ENCODE data around the gene LCTL.

LCTL gene

GRCh38 chr15:66601521-66601920 lies 35.7 kb upstream of the LCTL start:
- no peaks in the 10 kb centered on the region for H3K36me3 ChIP-seq (ENCODE audit: control insufficient read depth, insufficient read depth, low read length)
- H3K4me1 ChIP-seq (ENCODE audit: control insufficient read depth, insufficient read depth, low read length, poor library complexity, severe bottlenecking), result no peaks in the 10 kb centered on the region
- H3K27me3 ChIP-seq (replicated peaks; ENCODE audit: control insufficient read depth, insufficient read depth, low read length, poor library complexity, severe bottlenecking), result no peaks in the 10 kb centered on the region
- no peak for DNase-seq
- no peaks in the 10 kb centered on the region for H3K9me3 ChIP-seq (ENCODE audit: control insufficient read depth, low read length)
- H3K27ac ChIP-seq (ENCODE audit: insufficient read depth, low read length, poor library complexity, severe bottlenecking), result no peak overlapping the region
- H3K4me3 ChIP-seq (ENCODE audit: insufficient read depth, low read depth, low read length, poor library complexity, severe bottlenecking), result no peak overlapping the region

- Histone ChIP-seq H3K36me3 (ENCODE audit: control insufficient read depth, insufficient read depth, low read length) (no peaks in the 10 kb centered on the region), H3K27me3 (replicated peaks; ENCODE audit: control insufficient read depth, insufficient read depth, low read length, poor library complexity, severe bottlenecking) (no peaks in the 10 kb centered on the region), H3K4me1 (ENCODE audit: control insufficient read depth, insufficient read depth, low read length, poor library complexity, severe bottlenecking) (no peaks in the 10 kb centered on the region), H3K4me3 (ENCODE audit: insufficient read depth, low read depth, low read length, poor library complexity, severe bottlenecking) (no peak overlapping the region), H3K27ac (ENCODE audit: insufficient read depth, low read length, poor library complexity, severe bottlenecking) (no peak overlapping the region), H3K9me3 (ENCODE audit: control insufficient read depth, low read length) (no peaks in the 10 kb centered on the region)
- no peak for DNase-seq
Observed at GRCh38 chr15:66600240-66600627, 34.4 kb upstream of the LCTL start.

- Histone ChIP-seq H3K9me3 (ENCODE audit: control insufficient read depth, low read length) (no peaks in the 10 kb centered on the region), H3K36me3 (ENCODE audit: control insufficient read depth, insufficient read depth, low read length) (no peaks in the 10 kb centered on the region), H3K27ac (ENCODE audit: insufficient read depth, low read length, poor library complexity, severe bottlenecking) (no peak overlapping the region), H3K4me1 (ENCODE audit: control insufficient read depth, insufficient read depth, low read length, poor library complexity, severe bottlenecking) (no peaks in the 10 kb centered on the region), H3K27me3 (replicated peaks; ENCODE audit: control insufficient read depth, insufficient read depth, low read length, poor library complexity, severe bottlenecking) (no peaks in the 10 kb centered on the region), H3K4me3 (ENCODE audit: insufficient read depth, low read depth, low read length, poor library complexity, severe bottlenecking) (no peak overlapping the region)
- DNase-seq, result no peak
Observed at GRCh38 chr15:66599536-66600239, 33.9 kb upstream of the LCTL start.

- Histone ChIP-seq H3K4me1 (ENCODE audit: control insufficient read depth, insufficient read depth, low read length, poor library complexity, severe bottlenecking) (no peaks in the 10 kb centered on the region), H3K27me3 (replicated peaks; ENCODE audit: control insufficient read depth, insufficient read depth, low read length, poor library complexity, severe bottlenecking) (no peaks in the 10 kb centered on the region), H3K4me3 (ENCODE audit: insufficient read depth, low read depth, low read length, poor library complexity, severe bottlenecking) (no peak overlapping the region), H3K36me3 (ENCODE audit: control insufficient read depth, insufficient read depth, low read length) (no peaks in the 10 kb centered on the region), H3K27ac (ENCODE audit: insufficient read depth, low read length, poor library complexity, severe bottlenecking) (no peak overlapping the region), H3K9me3 (ENCODE audit: control insufficient read depth, low read length) (no peaks in the 10 kb centered on the region)
- no peak for DNase-seq
Observed at GRCh38 chr15:66598095-66598815, 32.5 kb upstream of the LCTL start.

GRCh38 chr15:66595931-66596545 lies 30.2 kb upstream of the LCTL start:
- no peak overlapping the region for H3K4me3 ChIP-seq (ENCODE audit: insufficient read depth, low read depth, low read length, poor library complexity, severe bottlenecking)
- H3K4me1 ChIP-seq (ENCODE audit: control insufficient read depth, insufficient read depth, low read length, poor library complexity, severe bottlenecking), result no peaks in the 10 kb centered on the region
- DNase-seq, result no peak
- H3K9me3 ChIP-seq (ENCODE audit: control insufficient read depth, low read length), result no peaks in the 10 kb centered on the region
- no peaks in the 10 kb centered on the region for H3K36me3 ChIP-seq (ENCODE audit: control insufficient read depth, insufficient read depth, low read length)
- H3K27ac ChIP-seq (ENCODE audit: insufficient read depth, low read length, poor library complexity, severe bottlenecking), result no peak overlapping the region
- H3K27me3 ChIP-seq (replicated peaks; ENCODE audit: control insufficient read depth, insufficient read depth, low read length, poor library complexity, severe bottlenecking), result no peaks in the 10 kb centered on the region

- Histone ChIP-seq H3K4me1 (ENCODE audit: control insufficient read depth, insufficient read depth, low read length, poor library complexity, severe bottlenecking) (no peaks in the 10 kb centered on the region), H3K36me3 (ENCODE audit: control insufficient read depth, insufficient read depth, low read length) (no peaks in the 10 kb centered on the region), H3K4me3 (ENCODE audit: insufficient read depth, low read depth, low read length, poor library complexity, severe bottlenecking) (no peak overlapping the region), H3K27ac (ENCODE audit: insufficient read depth, low read length, poor library complexity, severe bottlenecking) (no peak overlapping the region), H3K9me3 (ENCODE audit: control insufficient read depth, low read length) (no peaks in the 10 kb centered on the region), H3K27me3 (replicated peaks; ENCODE audit: control insufficient read depth, insufficient read depth, low read length, poor library complexity, severe bottlenecking) (no peaks in the 10 kb centered on the region)
- DNase-seq, result no peak
Observed at GRCh38 chr15:66595332-66595731, 29.5 kb upstream of the LCTL start.

- H3K27me3 ChIP-seq (replicated peaks; ENCODE audit: control insufficient read depth, insufficient read depth, low read length, poor library complexity, severe bottlenecking), result no peaks in the 10 kb centered on the region
- no peak overlapping the region for H3K4me3 ChIP-seq (ENCODE audit: insufficient read depth, low read depth, low read length, poor library complexity, severe bottlenecking)
- no peak for DNase-seq
- H3K36me3 ChIP-seq (ENCODE audit: control insufficient read depth, insufficient read depth, low read length), result no peaks in the 10 kb centered on the region
- no peaks in the 10 kb centered on the region for H3K4me1 ChIP-seq (ENCODE audit: control insufficient read depth, insufficient read depth, low read length, poor library complexity, severe bottlenecking)
- H3K9me3 ChIP-seq (ENCODE audit: control insufficient read depth, low read length), result no peaks in the 10 kb centered on the region
- no peak overlapping the region for H3K27ac ChIP-seq (ENCODE audit: insufficient read depth, low read length, poor library complexity, severe bottlenecking)
Observed at GRCh38 chr15:66594836-66595235, 29.0 kb upstream of the LCTL start.

- Histone ChIP-seq H3K27ac (ENCODE audit: insufficient read depth, low read length, poor library complexity, severe bottlenecking) (no peak overlapping the region), H3K4me1 (ENCODE audit: control insufficient read depth, insufficient read depth, low read length, poor library complexity, severe bottlenecking) (no peaks in the 10 kb centered on the region), H3K36me3 (ENCODE audit: control insufficient read depth, insufficient read depth, low read length) (no peaks in the 10 kb centered on the region), H3K4me3 (ENCODE audit: insufficient read depth, low read depth, low read length, poor library complexity, severe bottlenecking) (no peak overlapping the region), H3K9me3 (ENCODE audit: control insufficient read depth, low read length) (no peaks in the 10 kb centered on the region), H3K27me3 (replicated peaks; ENCODE audit: control insufficient read depth, insufficient read depth, low read length, poor library complexity, severe bottlenecking) (no peaks in the 10 kb centered on the region)
- no peak for DNase-seq
Observed at GRCh38 chr15:66594344-66594743, 28.5 kb upstream of the LCTL start.

GRCh38 chr15:66593219-66593780 lies 27.5 kb upstream of the LCTL start:
- no peak overlapping the region for H3K27ac ChIP-seq (ENCODE audit: insufficient read depth, low read length, poor library complexity, severe bottlenecking)
- H3K4me1 ChIP-seq (ENCODE audit: control insufficient read depth, insufficient read depth, low read length, poor library complexity, severe bottlenecking), result no peaks in the 10 kb centered on the region
- H3K9me3 ChIP-seq (ENCODE audit: control insufficient read depth, low read length), result no peaks in the 10 kb centered on the region
- H3K36me3 ChIP-seq (ENCODE audit: control insufficient read depth, insufficient read depth, low read length), result no peaks in the 10 kb centered on the region
- no peak overlapping the region for H3K4me3 ChIP-seq (ENCODE audit: insufficient read depth, low read depth, low read length, poor library complexity, severe bottlenecking)
- no peak for DNase-seq
- H3K27me3 ChIP-seq (replicated peaks; ENCODE audit: control insufficient read depth, insufficient read depth, low read length, poor library complexity, severe bottlenecking), result no peaks in the 10 kb centered on the region

Measured in effector memory CD4-positive, alpha-beta T cell (primary cell).